ENCODE measurements around the gene LETMD1. TPM values are rescaled to one million over a fixed set of nuclear protein-coding genes. Genes with fewer than 3 reads are reported as not detected.
"Not testable (repeated sequence)": the region's sequence is repeated elsewhere in the genome, so short reads cannot be mapped to it uniquely, and the experiment has no call there.

The LETMD1 gene
- total RNA-seq, 1 donor from 2014 or later, result 19.3 TPM

DNA sequence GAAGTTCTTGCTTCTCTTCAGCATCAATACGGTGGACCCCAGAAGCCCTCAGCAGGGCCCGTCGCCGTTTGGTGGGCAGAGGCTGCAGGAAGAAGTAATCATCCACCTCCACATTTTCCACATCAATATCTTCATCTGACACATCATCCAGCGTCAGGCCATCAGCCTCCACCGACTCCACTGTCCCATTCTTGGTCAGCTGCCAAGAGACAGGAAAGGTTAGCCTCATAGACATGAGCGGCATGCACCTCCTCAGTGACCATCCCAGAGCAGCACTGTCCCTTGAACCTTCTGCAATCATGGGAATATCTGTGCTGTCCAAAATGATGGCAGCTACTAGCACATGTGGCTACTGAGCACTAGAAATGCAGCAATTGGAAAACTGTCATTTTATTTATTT lies 19.6 kb downstream of the LETMD1 start:
- DNase-seq, result no peak
- intact Hi-C loops (cut with micrococcal nuclease), result no loop called here
- no peak for ATAC-seq

DNA sequence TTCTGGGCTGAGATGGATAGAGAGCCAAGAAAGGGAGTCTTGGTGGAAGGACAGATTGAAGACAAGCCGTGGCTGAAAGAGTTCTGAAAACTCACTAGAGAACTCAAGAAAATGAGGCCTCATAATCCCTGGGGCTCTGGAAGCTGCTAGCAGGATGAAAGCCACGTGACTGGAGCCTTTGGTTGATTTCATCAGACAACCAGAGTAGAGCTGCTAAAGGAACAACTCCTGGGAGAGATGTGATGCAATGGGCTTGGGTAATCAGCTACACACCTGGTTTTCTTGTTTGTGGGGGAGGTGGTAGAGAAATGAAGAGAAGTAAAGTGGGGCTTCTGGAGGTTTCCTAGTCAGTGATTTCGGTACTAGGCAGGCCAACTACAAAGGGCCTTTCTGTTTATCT lies 21.9 kb downstream of the LETMD1 start:
- no peak for DNase-seq
- ATAC-seq, result peak; percentile 41
- intact Hi-C loops (cut with micrococcal nuclease), result no loop called here

DNA sequence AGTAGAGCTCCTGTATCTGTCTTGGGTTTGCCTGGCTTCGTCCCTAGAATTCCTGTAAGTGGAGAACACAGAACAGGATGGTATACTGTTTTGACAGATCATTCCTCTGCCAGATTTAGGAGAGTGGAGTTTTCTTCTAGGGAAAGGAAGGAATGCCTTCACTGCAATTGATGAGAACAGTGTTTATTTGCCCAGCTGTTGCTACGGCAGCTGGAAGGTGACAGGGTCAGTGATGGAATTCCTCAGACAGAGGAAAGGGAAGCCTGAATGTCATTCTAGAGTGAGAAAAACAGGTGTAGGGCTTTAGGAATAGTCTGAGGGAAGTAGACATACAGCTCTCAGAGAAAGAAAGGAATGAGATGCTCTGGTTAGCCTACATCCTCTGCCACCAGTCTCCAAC lies 23.5 kb downstream of the LETMD1 start:
- ATAC-seq (no peak), DNase-seq (no peak)
- intact Hi-C loops (cut with micrococcal nuclease), result no loop called here

DNA sequence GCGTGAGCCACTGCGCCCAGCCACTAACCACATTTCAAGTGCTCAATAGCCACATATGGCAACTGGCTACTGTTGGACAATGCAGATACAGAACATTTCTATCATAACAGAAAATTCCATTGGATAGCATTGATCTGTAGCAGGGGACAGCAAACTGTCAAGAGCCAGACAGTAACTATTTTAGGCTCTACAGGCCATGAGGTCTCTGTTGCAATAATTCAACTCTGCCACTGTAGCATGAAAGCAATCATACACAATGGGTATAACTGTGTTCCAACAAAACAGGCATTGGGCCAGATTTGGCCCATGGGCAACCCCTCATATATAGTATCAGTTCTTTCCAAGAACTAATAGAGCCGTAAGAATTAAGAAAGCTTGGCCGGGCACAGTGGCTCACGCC lies 27.3 kb downstream of the LETMD1 start:
- peak; percentile 27 for ATAC-seq

GRCh38 chr12:51076236-51076930 lies 28.3 kb downstream of the LETMD1 start:
- intact Hi-C loops (cut with micrococcal nuclease), result no loop called here
- no peak for DNase-seq
- ATAC-seq, result no peak

More for the DNA sequence above, 27.3 kb downstream of the LETMD1 start:
- intact Hi-C loops (cut with micrococcal nuclease), result no loop called here
- no peak for DNase-seq

GRCh38 chr12:51077930-51078329 lies 29.8 kb downstream of the LETMD1 start:
- DNase-seq (no peak), ATAC-seq (peak; percentile 87)
- intact Hi-C loops (cut with micrococcal nuclease), result no loop called here

DNA sequence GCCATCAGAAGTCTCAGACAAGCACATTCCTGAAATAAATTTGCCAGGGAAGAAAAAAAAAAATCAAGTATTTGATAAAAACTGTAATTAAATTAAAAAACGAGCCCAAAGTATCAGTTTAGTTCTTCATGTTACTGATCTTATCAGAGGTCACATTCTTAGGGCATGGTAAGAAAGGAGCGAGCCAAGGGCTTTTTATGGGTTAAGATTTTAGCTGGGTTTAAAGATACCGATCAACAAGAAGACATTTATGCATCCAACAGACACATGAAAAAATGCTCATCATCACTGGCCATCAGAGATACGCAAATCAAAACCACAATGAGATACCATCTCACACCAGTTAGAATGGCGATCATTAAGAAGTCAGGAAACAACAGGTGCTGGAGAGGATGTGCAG lies 30.2 kb downstream of the LETMD1 start:
- intact Hi-C loops (cut with micrococcal nuclease); ATAC-seq; DNase-seq: not testable (repeated sequence)

DNA sequence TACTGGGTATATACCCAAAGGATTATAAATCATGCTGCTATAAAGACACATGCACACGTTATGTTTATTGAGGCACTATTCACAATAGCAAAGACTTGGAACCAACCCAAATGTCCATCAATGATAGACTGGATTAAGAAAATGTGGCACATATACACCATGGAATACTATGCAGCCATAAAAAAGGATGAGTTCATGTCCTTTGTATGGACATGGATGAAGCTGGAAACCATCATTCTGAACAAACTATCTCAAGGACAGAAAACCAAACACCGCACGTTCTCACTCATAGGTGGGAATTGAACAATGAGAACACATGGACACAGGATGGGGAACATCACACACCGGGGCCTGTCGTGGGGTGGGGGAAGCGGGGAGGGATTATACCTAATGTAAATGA lies 30.7 kb downstream of the LETMD1 start:
- ATAC-seq; DNase-seq; intact Hi-C loops (cut with micrococcal nuclease): not testable (repeated sequence)

DNA sequence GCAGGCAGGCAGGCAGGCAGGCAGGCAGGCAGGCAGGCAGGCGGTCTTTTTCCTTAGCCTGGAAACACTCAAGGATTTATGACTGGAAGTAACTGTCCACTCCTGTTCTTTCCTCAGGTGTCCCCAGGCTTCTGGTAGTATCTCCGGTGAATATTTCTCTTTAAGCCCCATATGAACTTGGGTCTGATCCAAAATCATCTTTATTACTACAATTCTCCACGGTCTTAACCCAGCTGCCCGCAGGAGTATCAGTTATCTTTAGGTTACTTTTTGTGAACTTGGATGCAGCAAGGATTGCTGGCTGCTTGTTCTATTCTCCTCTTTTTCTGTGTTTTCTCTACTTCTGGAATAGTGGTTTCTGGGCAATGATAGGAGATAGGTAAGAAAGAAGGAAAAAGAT lies 32.0 kb downstream of the LETMD1 start:
- intact Hi-C loops (cut with micrococcal nuclease), result no loop called here
- no peak for ATAC-seq
- no peak for DNase-seq

GRCh38 chr12:51081421-51081820 lies 33.3 kb downstream of the LETMD1 start:
- ATAC-seq, result no peak
- intact Hi-C loops (cut with micrococcal nuclease), result no loop called here
- DNase-seq, result no peak

GRCh38 chr12:51082561-51083125 lies 34.5 kb downstream of the LETMD1 start:
- intact Hi-C loops (cut with micrococcal nuclease), result no loop called here
- no peak for DNase-seq
- peak; percentile 6 for ATAC-seq

DNA sequence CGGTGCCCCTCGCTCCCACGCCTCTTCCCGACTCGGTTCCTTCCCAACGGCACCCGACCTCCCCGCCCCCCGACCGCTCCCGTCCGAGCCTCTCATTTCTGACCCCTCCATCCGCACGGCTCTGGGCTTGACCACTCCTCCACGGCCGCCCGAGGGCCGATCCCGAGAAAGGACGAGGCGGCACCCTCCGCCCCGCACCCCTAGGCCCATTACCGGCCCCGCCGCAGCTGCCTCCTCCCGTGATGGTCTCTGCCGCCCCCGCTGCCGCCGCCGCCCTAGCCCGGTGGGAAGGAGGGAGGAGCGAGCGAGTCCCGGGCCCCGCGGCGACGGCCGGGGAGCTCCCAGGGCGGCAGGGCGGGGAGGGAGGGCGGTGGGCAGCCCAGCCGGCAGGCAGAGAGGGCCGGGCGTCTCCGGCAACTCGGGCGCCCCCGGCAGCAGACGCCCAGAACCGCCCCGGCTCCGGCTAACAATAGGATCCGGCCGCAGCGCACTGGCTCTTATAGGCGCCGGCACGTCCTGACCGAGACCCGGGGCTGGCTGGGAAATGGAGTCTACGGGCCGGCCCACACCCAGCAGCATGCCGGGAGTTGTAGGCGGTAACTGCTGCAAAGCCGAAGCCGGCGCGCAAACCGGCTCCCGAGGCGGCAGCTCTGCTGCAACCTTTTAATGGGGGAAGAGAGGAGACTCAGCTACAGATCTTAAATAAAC lies 35.2 kb downstream of the LETMD1 start, which contains the start of gene CSRNP2:
CSRNP2 (minus strand) TSS at position 471 of the 708 bp plus-strand sequence. CDS start 7,035 bp downstream, outside the sequence.
- intact Hi-C loops (cut with micrococcal nuclease), result no loop called here
- ATAC-seq (peak; percentile 100), DNase-seq (peak; percentile 98)

DNA sequence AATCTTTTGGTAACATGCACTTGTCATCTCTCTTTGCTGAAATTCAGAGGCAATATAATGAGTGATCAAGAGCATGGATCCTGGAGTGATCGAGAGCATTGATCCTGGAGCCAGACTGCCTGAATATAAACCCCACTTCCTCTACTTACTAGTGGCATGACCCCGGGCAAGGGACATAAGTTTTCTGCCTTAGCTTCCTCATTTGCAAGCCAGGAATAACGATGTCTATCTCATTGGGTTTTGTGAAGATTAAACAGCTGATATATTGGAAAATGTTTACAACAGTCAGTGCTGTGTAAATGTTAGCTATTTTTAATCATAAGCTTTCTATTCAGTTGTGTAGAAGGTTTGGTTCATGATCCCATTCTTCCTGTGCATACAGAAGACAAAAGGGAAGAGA lies 37.6 kb downstream of the LETMD1 start:
- ATAC-seq, result no peak
- intact Hi-C loops (cut with micrococcal nuclease), result no loop called here

GRCh38 chr12:51086933-51087332 lies 38.8 kb downstream of the LETMD1 start:
- ATAC-seq, result no peak
- no peak for DNase-seq
- intact Hi-C loops (cut with micrococcal nuclease), result no loop called here

More for the DNA sequence above, 37.6 kb downstream of the LETMD1 start:
- DNase-seq, result no peak

DNA sequence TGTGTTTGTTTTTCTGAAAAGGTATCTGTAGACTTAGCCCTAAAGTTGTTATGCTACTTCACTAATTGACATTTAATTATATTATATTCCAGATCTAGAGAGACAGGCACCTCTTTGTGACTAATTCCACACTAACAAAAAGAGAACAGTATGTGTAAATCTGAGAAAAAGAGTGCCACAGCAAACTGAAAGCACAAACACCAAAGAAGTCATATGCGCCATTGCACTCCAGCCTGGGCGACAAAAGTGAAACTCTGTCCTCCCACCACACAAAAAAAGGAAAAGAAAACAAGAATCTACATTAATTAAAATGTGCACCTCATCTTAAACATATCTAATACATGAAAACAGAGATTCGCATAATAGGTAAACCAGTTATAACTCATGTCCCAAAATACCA lies 39.7 kb downstream of the LETMD1 start:
- intact Hi-C loops (cut with micrococcal nuclease), result no loop called here
- ATAC-seq (no peak), DNase-seq (no peak)

DNA sequence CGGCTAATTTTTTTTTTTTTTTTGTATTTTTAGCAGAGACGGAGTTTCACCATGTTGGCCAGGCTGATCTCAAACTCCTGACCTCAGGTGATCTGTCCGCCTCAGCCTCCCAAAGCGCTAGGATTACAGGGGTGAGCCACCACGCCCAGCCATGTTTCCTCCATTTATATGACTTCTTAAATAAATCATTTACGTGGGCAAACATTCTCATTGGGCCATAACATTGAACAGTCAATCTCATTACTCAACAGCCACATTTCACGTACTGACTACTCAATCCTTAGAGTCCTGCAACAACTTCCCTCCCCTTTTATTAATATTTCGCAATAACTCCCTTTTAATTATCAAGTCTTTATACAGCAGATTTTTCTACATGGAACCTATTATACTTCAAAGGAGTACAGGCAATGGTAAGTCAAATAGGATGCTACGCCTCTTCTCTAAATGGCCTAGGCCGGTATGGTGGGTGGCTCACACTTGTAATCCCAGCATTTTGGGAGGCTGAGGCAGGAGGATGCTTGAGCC lies 42.6 kb downstream of the LETMD1 start:
- ATAC-seq (no peak), DNase-seq (no peak)
- intact Hi-C loops (cut with micrococcal nuclease), result no loop called here

- DNase-seq, result no peak
- ATAC-seq, result no peak
- intact Hi-C loops (cut with micrococcal nuclease), result no loop called here
Observed at GRCh38 chr12:51098611-51099010, 50.5 kb downstream of the LETMD1 start.

DNA sequence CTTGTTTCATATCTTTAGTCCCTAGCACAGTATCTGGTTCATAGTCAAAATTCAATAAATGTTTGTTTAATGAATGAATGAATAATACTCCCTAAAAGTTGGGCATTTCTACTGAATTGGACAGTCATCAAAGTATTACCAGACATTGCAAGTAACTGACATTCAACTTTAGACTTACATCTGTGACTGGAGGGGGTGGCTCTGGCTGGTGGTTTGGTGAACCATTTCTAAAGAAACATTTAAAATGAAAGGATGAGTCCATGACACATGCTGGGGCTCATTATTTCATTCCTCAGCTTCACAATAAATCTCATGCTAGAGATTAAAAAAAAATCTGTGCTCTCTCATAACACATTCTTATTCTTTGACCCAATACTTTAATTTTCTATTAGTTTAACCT lies 55.9 kb downstream of the LETMD1 start:
- DNase-seq (no peak), ATAC-seq (no peak)
- intact Hi-C loops (cut with micrococcal nuclease), result no loop called here

- DNase-seq (no peak), ATAC-seq (no peak)
- intact Hi-C loops (cut with micrococcal nuclease), result no loop called here
Observed at GRCh38 chr12:51108136-51108535, 60.0 kb downstream of the LETMD1 start.
